DMS 273 (cell line): ENCODE results near the gene DSTYK.
"Not testable (repeated sequence)": the region's sequence is repeated elsewhere in the genome, so short reads cannot be mapped to it uniquely, and the experiment has no call there.

Experiments
- DNase-seq: peaks from one replicate; lab custom pipeline; 2025; ENCODE audit not compliant: unreplicated experiment; lab: John Stamatoyannopoulos, UW

DSTYK gene

DNA sequence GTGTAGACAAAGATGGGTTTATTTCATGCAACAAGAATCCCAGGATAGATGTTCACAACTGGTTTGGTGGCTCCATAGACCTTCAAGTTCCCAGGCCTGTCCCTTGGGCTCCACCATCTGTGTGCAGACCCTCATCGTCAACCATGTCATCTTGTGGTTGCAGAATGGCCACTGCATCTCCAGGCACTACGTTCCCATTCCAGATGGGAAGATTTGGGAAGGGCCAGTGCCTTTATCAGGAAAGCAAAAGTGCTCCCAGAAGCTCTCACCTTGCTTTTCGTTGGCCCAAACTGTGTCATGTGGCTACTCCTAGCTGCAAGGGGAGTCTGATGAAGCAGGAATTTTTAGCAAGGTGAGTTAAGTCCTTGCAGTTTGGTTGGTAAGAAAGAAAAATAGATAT is 29.1 kb upstream of the DSTYK start:
- no peak for DNase-seq

DNA sequence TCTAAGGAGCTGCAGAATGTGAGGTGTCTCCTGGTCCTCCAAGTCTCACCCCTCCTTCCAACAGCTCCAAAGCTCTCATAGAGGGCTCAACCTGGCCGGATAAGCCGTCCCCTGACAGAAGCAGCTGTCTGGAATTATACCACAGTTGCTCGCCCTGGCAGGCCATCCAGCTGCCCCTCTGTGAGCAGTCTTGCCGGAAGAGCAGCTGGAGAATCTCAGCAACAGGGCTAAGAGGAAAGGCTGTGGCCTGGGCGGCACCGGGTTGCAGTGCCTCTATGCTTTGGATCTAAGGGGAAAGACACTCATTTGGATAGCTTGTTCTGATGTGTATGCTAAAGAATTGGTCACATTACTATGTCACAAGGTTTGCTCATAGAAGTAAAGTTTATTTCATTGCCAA is 28.6 kb upstream of the DSTYK start:
- peak; percentile 79 for DNase-seq

DNA sequence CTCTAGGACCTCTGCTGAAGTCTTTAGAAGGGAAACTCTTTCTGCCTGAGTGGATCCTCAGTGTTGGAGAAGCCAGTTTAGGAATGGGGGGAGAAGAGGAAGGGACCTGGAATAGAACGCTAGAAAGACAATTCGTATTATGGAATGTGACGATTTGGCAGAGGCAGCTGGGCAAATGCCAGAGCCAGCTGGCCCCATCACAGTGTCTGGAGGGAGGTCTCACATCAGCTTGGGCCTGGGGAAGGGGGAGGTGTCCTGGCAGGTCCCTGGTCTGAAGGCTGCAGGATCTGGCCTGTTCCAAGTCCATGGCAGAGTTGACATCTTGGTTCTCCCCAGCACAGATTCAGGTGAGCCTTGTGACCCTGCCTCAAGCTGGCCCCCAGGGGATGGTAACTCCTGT is 27.6 kb upstream of the DSTYK start:
- DNase-seq, result peak; percentile 33

DNA sequence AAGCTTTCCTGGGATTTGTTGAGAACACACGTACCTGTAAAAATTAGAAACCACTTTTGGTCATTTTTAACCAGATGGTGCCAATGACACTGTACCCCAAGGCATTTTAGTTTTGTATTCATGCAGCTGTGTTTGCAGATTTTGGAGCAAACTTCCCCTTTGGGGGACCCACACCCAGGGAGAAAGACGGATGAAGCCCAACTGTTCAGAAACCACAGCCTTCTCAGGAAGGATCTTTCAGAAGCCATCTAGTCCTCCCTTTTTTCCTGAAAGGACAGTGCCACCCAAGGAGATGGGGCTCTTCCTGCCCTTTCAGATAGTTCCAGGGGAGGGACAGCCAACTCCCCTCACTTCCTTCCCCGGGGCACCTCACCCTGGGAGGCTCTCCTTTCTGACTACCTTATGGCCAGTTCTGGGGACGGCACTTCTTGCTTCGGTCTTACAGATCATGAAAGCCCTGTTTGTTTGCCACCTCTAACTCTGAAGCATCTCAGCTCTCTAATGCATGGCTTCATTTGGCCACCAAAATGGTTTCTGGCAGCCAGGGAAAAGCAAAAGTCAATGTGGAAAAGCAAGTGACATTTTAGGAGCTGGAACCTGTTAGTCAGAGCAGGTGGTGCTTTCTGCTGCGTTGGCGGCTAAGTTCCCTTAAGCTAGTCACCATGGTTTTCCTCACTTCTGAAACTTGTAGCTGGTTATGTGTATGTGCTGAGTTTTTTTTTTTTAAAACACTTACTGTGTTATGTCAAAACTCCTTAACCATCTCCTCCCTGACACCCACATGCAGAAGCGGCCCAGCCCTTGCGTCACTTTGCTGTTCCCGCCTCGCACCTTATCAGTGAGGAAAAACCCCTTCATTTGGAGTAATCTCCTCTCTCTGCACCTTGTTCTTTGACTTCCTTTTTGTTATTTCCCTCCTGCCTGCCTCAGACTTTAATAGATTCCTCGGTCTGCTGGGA is 26.3 kb upstream of the DSTYK start:
- DNase-seq, result no peak

DNA sequence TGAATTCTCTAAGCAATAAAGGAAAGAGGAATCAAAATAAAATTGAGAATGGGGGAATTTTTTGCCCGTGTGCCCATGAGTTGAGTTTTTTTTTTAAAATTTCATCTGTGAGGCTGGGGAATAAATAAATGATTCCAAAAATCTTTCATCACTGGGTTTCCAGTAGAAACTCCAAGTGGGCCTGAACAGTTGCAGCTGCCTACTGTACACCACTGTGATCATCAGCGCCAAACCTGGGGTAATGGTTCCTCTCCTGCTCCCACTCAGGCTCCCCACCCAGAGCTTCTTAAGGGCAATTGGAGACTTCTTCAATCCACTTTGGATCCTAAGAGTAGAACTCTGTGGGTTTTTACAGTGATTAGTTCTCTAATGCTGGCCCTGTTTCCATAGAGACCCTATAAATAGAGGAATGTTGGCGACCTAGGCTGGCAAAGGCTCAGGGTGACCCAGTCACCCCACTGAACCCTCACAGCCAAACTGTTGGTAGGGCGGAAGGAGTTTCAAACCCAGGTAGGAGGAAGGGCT is 25.5 kb upstream of the DSTYK start:
- no peak for DNase-seq

DNA sequence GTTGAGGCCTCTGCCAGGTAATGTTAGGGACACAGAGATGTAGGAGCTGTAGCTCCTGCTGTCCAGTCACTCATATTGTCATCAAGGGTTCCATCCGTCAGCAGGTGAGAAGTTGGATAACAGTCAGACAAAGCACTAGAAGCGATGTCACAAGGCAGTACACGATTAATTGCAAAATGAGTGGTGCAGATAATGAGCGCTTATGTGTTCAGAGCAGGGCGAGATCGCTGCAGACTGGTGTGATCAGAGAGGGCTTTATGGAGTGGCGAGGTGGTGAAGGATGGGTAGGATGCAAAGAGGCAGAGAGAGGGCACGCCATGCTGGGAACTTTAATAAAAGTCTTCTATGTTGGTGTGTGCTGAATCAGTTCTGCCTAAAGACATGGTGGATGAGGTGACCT is 25.0 kb upstream of the DSTYK start:
- no peak for DNase-seq

DNA sequence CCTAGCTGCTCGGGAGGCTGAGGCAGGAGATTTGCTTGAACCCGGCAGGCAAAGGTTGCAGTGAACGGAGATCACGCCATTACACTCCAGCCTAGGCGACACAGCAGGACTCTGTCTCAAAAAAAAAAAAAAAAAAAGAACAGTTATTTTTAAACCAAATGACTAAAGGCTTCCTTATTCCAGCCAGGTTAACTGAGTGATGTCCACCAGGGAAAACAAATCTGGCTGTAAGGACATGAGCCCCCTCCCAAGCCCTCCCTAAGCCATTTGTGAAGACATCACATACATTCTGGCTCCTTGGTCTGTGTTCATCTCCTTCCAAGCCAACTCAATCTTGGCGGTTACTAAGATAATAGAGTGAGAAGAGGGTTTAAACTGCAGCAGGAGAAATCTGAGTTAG is 24.4 kb upstream of the DSTYK start:
- DNase-seq, result no peak

DNA sequence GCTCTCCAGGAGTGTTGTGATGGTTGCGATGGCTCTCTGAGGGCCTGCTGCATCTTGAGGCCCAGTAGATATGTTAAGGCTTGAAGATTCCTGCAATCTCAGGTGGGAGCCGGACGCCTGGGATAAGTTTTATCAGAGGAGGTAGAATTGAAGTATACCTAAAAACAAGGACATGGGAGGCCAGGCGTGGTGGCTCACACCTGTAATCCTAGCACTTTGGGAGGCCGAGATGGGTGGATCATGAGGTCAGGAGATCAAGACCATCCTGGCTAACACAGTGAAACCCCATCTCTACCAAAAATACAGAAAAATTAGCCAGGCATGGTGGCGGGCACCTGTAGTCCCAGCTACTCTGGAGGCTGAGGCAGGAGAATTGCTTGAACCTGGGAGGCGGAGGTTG is 22.5 kb upstream of the DSTYK start:
- not testable (repeated sequence) for DNase-seq

DNA sequence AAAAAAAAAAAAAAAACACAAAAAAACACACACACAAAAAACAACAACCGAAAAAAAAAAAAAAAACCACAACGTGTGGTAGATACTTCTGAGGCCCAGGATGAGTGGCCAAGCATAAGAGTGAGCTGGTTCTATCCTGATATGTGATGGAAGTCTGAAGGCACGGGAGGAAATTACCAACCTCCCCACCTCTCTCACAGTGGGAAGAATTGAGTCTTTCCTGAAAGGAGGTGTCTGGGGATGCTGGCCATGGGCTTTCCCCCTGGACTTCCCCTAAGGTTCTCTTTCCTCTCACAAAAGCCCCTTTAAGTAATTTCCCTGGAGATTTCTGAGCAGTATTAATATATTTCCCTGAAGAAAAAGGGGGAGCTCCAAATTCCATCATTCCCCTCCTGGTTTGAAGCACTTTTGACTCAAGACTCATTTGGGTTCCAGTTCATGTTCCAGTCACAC is 21.5 kb upstream of the DSTYK start:
- DNase-seq, result no peak

DNA sequence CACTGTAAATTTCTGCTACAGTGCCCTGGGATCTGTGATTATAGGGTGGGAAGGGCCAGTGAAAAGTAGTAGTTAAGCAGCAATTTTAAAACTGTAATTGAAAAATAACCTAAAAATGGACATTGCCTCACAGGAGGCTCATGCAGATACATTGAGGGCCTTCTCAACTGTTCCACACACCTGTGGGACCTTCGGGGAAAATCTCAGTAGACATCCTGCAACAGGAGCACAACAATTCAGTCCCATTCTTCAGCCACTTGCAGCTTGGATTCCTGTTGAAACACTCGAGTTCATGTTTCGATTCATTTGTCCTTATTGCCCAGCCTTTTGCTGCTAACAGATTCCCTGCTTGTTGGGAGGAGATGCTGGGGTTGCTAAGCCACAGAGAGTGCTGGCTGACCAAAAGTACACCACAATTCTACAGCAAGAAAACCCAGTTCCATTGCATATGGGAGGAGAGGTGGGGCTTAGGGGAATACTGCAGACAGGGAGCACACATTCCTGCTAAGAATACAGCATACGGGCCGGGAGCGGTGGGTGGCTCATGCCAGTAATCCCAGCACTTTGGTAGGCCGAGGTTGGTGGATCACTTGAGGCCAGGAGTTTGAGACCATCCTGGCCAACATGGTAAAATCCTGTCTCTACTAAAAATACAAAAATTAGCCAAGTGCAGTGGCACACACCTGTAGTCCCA is 20.8 kb upstream of the DSTYK start:
- DNase-seq, result no peak

DNA sequence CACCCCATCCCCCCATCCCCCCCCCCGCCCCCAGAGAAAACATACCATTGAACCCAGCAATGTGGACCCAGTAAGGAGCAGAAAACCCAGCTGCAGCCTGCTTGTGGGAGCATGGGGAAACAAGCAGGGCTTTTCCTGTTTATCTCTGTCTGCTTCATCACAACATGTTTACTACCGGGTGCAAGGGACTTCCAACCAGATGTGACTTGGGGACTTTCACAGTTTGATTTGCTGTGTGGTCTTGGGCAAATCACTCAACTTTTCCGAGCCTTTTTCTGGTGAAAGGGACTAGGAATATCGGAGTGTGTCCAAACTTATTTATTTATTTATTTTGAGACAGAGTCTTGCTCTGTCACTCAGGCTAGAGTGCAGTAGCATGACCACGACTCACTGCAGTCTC is 19.5 kb upstream of the DSTYK start:
- DNase-seq, result no peak

DNA sequence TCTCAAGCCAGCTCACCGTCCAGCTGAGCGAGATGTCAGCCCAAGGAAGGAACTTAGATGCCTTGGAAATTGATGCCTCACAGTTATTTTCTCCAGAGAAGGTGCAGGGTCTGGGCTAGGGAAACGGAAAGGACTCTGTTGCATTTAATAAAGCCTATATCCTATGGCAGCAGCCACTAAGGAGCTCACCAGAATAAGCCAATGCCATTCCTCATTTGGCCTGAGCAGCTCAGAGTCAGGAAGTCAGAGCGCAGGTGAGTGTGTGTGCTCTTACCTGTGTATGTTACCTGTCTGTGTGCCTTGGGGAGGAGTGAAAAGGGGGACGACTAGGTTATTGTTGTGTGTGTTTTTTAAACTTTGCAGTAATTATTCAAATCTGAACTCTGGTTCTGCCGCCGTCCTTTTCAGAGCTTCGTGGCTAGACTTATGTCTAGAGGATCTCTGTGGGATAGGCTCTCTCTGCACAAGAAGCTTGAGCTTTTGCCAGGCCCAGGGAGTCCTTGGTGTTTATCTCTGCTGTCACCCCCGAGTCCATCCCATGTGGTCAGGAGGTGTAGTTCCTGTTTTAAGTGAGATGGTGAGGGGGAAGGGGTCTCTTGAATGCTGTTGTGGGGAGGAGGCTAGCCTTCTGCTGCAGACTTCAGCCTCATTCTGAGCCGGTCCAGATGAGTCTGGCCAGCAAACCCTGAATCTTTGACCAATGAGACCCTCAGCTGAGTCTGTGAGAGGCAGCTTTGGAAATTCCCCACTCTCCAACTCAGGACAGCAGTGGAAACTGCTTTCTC is 18.6 kb upstream of the DSTYK start:
- no peak for DNase-seq

DNA sequence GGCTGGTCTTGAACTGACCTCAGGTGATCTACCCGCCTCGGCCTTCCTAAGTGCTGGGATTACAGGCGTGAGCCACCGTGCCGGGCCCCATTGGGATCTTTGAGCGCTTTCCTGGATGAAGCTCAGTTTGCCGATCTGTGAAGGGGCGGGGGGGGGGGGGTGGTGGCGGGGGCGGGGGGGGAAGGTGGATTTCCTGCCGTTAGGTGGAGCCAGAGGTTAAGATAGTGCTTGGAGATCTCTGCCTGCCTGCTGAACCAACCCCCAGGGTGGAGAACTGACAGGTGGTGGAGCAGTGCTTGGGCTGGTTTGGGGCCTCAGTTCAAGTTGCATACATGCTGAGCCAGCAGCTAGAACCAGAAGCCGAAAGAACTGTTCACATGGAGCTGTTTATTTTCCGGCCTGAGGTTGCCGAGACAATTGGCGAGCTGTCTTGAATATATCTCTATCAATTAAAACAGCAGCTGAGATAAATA is 17.9 kb upstream of the DSTYK start:
- peak; percentile 96 for DNase-seq

DNA sequence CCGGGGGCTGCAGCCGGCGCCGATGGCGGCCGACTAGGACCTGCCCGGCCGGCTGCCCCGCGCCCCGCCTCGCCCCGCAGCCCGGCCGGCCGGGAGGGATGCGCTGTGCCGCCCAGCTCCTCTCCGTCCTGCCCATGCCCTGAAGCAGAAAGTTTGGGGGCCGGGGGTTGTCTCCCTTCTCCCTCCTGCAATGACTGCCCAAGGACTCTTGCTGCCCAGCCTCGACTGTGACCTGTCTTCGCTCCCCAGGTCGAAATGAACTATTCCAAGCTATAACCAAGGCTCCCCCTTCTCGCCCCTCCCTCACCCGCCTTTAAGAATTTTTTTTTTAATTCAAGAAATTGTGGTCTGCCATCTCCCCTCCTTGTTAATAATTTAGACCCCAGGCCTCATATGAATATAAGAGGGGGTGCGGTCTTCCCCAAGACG is 16.6 kb upstream of the DSTYK start:
- peak; percentile 69 for DNase-seq

DNA sequence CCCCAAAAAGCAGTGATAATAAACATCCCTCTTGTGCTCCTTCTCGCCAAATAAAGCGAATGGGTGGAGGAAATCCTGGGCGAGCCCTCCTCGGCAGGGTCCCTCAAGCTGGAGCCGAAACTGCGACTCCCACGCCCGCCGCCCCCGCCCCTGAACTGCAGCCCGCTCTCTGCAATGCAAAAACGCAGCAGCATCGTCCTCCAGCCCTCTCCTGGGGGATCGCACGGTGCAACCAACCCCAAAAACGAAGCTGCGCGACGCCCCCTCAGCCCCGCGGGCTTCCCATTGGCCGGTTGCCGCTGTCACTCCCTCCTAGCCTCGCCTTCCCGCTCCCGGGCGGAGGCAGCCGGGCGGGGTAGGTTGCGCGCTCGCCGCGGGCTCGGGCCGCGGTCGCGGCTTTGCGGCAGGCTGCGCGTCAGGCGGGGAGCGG is 16.1 kb upstream of the DSTYK start, which contains the start of gene TMCC2:
Gene TMCC2, plus strand, starts transcription at position 363 of the 430 bp plus-strand sequence. CDS start 619 bp downstream, outside the sequence.
- DNase-seq, result peak; percentile 98

DNA sequence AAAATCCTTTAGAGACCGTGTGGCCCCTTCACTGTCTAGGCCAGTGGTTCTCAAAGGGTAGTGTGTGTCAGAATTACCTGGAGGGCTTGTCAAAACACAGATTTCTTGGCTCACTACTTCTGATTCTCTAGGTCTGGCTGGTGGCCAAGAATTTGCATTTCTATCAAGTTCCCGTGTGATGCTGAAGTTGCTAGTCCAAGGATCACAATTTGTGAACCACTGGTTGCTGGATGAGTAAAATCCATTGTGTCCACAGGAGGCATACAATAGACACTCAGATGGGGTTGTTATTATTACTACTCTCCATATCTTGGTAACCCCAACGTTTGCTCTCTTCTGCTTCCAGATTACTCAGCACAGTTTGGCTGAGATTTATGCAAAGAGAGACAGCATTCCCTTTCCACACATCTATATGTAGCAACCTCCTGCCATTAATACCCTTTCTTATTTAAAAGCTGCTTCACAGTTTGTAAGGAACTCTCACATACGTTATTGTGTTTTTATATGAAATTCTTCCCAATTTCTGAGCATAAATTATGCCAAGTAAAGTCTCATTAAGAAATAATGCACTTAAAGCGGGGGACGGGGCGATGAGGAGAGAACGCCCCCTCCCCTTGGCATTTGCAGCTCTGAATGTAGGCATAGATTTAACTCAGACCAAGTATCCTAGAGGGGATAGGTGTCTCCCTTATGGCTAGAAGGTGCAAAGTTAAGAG is 15.5 kb upstream of the DSTYK start:
- peak; percentile 70 for DNase-seq

DNA sequence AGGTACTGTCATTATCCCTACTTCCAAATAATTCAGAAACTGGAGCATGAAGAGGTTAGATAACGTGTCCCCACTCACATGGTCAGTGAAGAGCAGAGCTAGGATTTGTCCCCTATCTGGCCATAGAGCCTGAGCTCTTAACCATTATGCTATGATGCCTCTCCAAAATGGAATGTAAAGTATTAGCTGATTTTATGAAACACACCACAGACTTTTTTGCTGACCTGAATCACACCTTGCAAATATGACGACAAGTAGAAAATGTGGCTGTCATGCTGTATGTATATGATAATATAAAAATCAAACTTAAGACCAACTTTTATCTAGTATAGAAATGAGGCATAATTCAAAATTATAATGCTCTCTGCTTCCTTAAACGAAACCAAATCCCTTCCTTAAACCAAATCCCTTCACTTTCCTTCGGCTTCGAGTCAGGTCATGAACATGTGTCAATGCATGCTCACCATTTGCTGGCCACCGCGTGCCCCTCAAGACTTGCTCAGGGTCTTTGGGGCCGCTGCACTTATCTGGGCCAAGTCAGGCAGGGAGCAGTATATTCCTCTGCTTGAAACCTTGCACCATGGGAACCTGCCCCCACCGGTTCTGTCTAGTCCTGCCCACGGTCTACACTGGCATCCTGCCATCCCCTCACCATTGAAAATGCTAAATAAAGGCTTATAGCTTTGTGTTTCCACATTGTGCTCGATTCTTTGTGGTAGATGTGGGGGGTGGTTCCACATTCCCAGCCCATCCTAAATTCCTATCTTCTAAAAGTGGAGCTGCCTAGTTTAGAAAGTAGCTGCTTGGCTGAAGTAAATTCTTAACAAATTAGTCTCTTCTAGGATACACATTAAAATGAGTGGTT is 14.6 kb upstream of the DSTYK start:
- DNase-seq, result peak; percentile 48

DNA sequence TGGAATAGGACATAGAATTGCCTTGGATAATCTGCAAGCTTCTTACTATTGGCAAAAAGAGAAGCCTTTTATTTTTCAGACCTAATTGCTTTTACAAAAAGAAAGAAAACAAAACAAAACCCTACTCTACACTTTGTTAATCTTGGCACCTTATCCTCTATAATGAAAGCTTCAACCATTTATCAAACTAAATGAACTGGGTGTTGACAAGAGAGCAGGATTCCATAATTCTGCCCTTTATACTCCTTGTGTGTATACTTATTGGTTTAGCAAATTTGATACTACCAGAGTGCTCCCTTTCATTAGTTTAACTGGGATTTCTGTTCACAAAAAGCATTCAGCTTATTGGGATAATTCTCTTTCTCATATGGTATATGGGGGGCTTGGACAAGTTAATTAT is 13.2 kb upstream of the DSTYK start:
- no peak for DNase-seq

DNA sequence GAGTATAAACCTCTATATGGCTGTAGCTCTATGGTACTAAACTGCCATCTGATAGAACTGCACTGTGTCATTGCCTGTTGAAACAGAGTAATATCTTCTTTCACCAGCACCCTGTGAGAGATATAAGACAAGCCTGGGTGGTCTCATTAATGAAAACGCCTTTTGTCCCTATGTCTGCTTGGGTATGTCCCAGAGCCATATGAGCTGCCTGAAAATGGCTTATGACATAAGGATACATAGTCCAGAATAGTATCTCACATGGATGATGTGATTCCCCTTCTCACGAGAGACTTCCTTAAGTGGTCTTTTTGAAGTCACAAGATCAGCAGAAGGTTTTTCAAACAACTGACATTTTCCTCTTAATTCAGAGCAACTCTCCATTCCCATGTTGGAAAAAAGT is 8.9 kb upstream of the DSTYK start:
- DNase-seq, result no peak
